ENCODE measurements around the gene ZNF648.
"Not testable (repeated sequence)": the region's sequence is repeated elsewhere in the genome, so short reads cannot be mapped to it uniquely, and the experiment has no call there.

The ZNF648 gene

DNA sequence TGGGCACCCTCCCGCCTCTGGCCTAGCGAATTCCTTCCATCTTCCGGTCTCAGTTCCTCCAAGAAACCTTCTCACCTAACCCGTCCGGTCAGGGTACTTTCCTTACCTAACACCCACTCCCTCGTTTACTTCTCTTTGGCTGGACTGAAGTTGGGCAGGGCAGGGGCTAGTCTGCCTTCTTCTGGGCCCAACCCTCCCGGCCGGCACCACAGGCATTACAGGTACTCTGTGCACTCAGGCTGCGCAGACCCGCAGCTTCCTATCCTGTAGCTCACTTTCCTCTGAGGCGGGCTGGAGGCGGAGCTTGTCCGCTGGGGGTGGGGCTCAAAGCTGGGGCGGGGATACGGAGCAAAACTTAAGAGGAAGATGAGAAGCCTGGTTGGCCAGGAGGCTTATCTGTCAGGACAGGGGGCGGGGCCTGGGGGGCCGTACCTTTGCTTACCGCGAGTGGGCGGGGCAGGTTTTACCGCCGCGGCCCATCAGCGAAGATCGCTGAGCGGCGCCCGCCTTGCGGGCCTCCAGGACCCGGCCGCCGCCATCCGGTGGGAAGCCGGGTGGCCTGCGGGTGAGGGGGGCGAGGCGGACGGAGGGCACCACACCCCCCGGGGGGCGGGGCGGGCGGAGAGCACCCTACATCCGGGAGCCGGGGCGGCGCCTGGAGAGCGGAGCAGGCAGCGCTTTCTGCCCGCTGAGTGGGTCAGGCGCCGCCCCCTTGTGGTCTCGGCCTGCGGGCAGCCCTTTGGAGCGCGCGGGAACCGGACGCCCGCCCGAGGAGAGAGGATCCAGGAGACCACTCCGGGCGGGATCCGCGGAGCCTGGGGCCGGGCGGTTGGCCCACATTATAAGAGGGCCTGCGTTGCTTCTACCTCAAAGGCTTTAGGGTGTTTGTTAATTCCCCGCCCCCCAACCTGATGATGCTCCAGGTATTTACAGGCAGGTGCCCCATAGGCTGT lies 31.9 kb downstream of the ZNF648 start:
- DNase-seq = peak; percentile 87

DNA sequence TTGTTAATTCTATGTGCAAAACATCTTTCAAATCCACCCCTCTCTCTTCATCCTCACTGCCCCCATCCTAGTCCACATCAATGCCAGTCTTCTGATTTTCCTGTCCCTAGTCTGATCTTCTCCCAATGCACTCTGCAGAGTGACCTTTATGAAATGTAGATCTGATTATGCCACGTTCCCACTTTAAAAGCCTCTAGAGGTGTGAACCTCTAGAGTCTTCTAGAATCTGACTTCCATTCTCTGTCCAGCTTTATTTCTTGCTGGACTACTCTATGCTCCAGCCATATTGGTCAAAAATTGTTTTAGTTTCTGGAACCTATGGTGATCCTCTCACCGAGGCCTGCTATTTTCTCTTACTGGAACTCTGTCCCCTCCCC lies 32.5 kb downstream of the ZNF648 start:
- no peak for DNase-seq

DNA sequence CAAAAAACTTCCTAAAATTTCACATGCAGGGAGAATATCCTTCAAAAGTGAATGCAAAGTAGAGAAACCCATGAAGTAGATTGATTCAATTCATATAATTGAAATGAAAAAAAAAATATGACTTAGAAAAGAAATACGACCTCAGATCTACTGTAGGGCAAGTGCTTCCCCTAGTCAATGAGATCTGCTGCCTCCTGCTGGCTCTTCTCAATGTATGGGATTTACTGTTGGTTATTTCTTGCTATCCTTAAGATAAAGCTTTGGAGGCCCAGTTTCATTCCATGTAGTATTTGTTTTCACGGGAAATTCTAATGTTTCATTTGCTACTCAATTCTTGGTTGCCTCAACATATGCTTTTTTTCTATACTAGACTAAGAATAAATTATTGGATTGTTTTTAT lies 46.2 kb downstream of the ZNF648 start:
- DNase-seq = no peak

- not testable (repeated sequence) for DNase-seq
Measured at GRCh38 chr1:182010800-182011370, 50.6 kb downstream of the ZNF648 start.

DNA sequence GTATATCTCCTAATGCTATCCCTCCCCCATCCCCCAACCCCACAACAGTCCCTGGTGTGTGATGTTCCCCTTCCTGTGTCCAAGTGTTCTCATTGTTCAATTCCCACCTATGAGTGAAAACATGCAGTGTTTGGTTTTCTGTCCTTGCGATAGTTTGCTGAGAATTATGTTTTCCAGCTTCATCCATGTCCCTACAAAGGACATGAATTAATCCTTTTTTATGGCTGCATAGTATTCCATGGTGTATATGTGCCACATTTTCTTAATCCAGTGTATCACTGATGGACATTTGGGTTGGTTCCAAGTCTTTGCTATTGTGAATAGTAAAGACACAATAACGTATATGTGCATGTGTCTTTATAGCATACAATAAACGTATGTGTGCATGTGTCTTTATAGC lies 56.1 kb downstream of the ZNF648 start:
- not testable (repeated sequence) for DNase-seq

- no peak for DNase-seq
Measured at GRCh38 chr1:182004601-182005000, 56.9 kb downstream of the ZNF648 start.
